Mononuclear cell (primary cell): Measurements from ENCODE around the gene RNASE11. TPM values are rescaled to one million over a fixed set of nuclear protein-coding genes. Genes with fewer than 3 reads are reported as not detected.
A peak's percentile ranks its signal among the peaks of the same experiment; 100 is the strongest.

Experiments used
- H3K27me3 ChIP-seq: 2 replicates; pipeline ENCODE4 v1.6.0; 2011; ENCODE audit warnings: low read length, control low read depth; ENCODE audit not compliant: insufficient read depth
- H3K4me1 ChIP-seq: 2 replicates; pipeline ENCODE4 v1.5.1; 2011; ENCODE audit warnings: mild to moderate bottlenecking, low read length, control low read depth; ENCODE audit not compliant: insufficient read depth
- H3K4me3 ChIP-seq: 2 replicates; pipeline ENCODE4 v1.5.1; 2011; ENCODE audit warnings: mild to moderate bottlenecking, low read length, moderate library complexity
- H3K9me3 ChIP-seq: 2 replicates; pipeline ENCODE4 v1.5.1; 2011; ENCODE audit warnings: low read depth, mild to moderate bottlenecking, control low read depth, low read length
- total RNA-seq: library from RNA; depleted of rRNA; stranded (reverse); fragments of >200 nt; gene quantifications from one replicate; pipeline ENCODE4 v1.2.3, GENCODE V29; 2012

RNASE11 gene
- not detected for total RNA-seq

DNA sequence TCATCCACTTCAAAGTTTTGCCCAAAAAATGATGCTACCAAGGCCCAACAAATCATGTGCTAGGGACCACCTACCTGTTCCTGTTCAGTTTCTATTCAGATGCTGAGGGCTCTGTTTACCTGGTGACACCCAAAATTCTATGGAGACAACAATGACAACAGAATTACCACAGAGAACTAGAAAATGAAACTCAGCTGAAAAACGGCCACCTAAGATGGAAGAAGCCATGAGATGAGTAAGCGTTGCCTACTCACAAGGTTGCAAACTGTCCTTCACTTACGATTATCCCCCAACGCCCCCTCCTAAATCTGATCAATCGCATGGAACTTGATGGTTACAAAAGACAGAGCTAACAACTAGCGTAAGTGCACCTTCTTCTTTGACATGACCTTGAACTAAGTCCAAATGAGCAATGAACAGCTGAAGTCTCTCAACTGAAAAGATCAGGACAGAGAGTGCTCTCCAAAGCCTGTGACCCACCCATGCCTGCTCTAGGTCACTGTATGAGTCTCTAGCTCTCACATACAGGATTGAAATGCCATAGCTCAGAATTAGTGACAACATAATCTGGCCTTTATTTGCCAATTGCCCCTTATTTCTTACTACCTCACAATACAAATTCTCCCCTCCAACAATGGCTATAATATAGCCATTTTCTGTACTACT is at the start of gene RNASE11:
Gene RNASE11 (minus strand): TSS at position 513 of the 666 bp plus-strand sequence.
- Histone ChIP-seq H3K4me3 (no peak within 1 kb of the TSS), H3K9me3 (no peaks in the 10 kb centered on the region), H3K4me1 (no peaks in the 10 kb centered on the region), H3K27me3 (peaks cover 6% of the 10 kb centered on the region)

- peak overlapping the region; percentile 30 for H3K4me3 ChIP-seq
- peaks cover 89% of the 10 kb centered on the region for H3K27me3 ChIP-seq
- no peaks in the 10 kb centered on the region for H3K9me3 ChIP-seq
- peaks cover 32% of the 10 kb centered on the region for H3K4me1 ChIP-seq
Observed at GRCh38 chr14:20632831-20633691, 45.3 kb upstream of the RNASE11 start.

DNA sequence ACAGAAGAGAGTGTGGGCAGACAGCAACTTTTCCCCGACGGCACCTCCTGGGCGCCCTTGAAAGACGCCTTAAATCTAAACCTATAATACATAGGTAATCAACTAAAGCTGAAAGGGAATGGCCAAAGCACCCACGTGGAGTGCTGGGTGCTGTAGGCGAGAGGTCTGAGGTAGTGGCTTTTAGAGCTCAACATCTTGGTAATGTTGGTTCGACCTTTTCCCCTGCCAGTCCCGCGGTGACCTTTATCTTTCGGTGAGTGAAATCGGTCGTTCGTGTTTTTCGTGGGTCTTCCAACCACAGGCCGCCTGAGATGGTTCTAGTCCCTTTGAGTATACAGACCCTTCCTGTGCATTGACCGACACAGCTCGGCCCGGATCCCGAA is 44.6 kb upstream of the RNASE11 start:
- peak overlapping the region; percentile 30 for H3K4me3 ChIP-seq
- no peaks in the 10 kb centered on the region for H3K9me3 ChIP-seq
- peaks cover 95% of the 10 kb centered on the region for H3K27me3 ChIP-seq
- H3K4me1 ChIP-seq = peaks cover 32% of the 10 kb centered on the region

- H3K27me3 ChIP-seq = peaks cover 95% of the 10 kb centered on the region
- H3K4me3 ChIP-seq = peak overlapping the region; percentile 17
- H3K4me1 ChIP-seq = peaks cover 32% of the 10 kb centered on the region
- H3K9me3 ChIP-seq = no peaks in the 10 kb centered on the region
Observed at GRCh38 chr14:20631880-20632389, 44.1 kb upstream of the RNASE11 start.

DNA sequence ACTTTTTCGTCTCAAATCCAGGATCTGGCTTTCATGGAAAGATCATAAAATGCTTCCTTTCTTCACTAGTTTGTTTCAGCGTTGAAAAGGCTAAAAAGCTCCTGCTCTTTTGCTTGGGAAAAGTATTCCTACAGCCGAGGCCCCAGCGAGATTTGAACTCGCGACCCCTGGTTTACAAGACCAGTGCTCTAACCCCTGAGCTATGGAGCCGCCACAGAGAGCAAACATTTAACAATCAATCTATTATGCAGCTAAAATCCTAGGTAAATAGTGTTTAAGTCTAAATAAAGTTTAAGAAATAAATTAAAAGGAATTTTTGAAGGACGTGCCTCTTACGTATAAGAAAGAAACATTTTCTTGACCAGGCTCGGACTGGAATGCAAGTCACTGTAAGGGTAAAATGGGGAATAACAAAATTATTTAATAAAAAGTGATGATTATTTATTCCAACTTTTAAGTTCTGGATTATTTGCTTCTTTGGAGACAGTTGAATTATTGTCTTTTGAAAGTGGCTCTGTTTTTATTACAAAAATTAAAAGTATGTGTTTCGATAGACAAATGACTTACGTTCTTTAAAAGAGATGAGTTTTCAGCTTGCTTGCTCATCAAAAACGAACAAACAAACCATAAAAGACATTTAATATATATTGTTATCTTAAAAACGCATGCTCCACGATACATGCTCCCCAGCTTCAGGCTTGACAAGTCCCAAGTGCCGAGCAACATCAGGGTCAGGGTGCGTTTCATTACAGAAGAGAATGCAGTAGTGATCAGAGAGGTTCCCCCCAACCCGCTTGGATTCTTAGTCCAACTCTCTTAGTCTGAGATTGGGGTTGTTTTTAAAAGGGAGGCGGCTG is 43.5 kb upstream of the RNASE11 start:
- Histone ChIP-seq H3K4me1 (peaks cover 37% of the 10 kb centered on the region), H3K4me3 (peak overlapping the region; percentile 17), H3K27me3 (peaks cover 95% of the 10 kb centered on the region), H3K9me3 (no peaks in the 10 kb centered on the region)

GRCh38 chr14:20630340-20631022 is 42.7 kb upstream of the RNASE11 start:
- peaks cover 95% of the 10 kb centered on the region for H3K27me3 ChIP-seq
- peaks cover 45% of the 10 kb centered on the region for H3K4me1 ChIP-seq
- peak overlapping the region; percentile 7 for H3K4me3 ChIP-seq
- no peaks in the 10 kb centered on the region for H3K9me3 ChIP-seq

DNA sequence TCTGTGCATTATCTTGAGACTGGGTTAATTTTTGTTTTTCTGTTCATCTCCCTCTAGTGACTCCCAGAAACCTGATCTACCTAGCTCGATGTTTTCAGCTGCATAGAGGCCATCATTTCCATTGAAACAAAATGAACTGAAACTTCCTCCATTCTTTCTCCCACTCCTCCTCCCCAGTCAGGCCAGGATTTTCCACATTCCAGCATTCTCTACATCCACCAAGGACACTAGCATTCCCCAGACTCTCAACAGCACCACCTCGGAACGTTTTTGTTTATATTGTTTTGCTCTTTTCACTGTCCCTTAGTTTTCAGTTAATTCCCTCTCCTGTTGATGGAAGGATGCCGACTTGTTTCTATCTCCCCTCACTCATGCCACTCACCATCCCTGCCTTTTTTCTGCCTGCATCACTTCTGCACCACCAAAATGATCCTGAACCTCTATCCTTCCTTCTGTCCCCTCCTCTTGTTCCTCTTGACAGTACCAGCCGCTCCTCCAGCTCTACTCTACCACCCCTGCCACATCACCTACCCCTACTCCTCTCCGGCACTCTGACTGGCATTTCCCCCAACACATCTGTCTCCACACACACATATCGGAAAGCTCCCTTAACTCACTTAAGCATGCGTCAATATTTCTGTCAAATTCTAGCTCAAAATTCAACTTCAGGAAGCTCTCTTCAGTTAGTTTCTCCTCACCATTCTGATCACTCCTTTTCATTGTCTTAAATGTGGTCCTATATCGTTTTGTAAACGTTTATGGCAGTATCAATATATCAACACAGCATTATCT is 40.5 kb upstream of the RNASE11 start:
- peaks cover 65% of the 10 kb centered on the region for H3K4me1 ChIP-seq
- no peak overlapping the region for H3K4me3 ChIP-seq
- peaks cover 84% of the 10 kb centered on the region for H3K27me3 ChIP-seq
- no peaks in the 10 kb centered on the region for H3K9me3 ChIP-seq

GRCh38 chr14:20627346-20628027 is 39.7 kb upstream of the RNASE11 start:
- H3K9me3 ChIP-seq = no peaks in the 10 kb centered on the region
- H3K4me1 ChIP-seq = peaks cover 65% of the 10 kb centered on the region
- H3K4me3 ChIP-seq = no peak overlapping the region
- H3K27me3 ChIP-seq = peaks cover 76% of the 10 kb centered on the region

DNA sequence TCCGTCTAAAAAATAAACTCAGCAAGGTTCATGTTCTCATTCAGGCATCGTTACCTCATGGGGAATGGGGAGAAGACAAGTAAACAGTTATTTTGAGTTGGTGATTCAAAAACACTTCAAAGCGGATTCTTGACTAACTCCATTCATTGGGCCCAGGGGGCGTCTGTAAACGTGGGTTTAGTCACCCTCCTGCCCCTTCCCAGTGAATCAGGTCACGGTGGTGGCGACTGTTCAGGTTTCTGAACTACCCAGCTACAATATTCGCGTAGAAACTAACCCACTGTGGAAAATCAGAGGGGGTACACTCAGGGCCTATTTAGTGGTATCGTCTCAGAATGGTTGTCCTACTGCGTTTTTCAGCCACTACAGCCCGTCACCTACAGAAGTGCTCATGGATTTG is 38.5 kb upstream of the RNASE11 start:
- H3K9me3 ChIP-seq = no peaks in the 10 kb centered on the region
- H3K27me3 ChIP-seq = peaks cover 65% of the 10 kb centered on the region
- no peak overlapping the region for H3K4me3 ChIP-seq
- H3K4me1 ChIP-seq = peaks cover 57% of the 10 kb centered on the region

GRCh38 chr14:20624495-20625070 is 36.8 kb upstream of the RNASE11 start:
- H3K4me3 ChIP-seq = peak overlapping the region; percentile 16
- peaks cover 46% of the 10 kb centered on the region for H3K4me1 ChIP-seq
- no peaks in the 10 kb centered on the region for H3K9me3 ChIP-seq
- H3K27me3 ChIP-seq = peaks cover 48% of the 10 kb centered on the region

DNA sequence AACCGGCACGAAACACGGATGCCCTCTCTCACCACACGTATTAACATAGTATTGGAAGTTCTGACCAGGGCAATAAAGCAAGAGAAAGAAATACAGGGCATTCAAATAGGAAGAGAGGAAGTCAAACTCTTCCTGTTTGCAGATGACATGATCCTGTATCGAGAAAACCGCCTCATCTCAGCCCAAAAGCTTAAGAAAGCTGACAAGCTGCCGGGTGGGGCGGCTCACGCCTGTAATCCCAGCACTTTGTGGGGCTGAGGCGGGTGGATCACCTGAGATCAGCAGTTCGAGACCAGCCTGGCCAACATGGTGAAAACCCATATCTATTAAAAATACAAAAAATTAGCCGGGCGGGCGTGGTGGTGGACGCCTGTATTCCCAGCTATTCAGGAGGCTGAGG is 36.0 kb upstream of the RNASE11 start:
- Histone ChIP-seq H3K27me3 (peaks cover 41% of the 10 kb centered on the region), H3K4me1 (peaks cover 46% of the 10 kb centered on the region), H3K9me3 (no peaks in the 10 kb centered on the region), H3K4me3 (no peak overlapping the region)

GRCh38 chr14:20622816-20623291 is 35.1 kb upstream of the RNASE11 start:
- no peaks in the 10 kb centered on the region for H3K9me3 ChIP-seq
- peaks cover 31% of the 10 kb centered on the region for H3K27me3 ChIP-seq
- H3K4me3 ChIP-seq = no peak overlapping the region
- peaks cover 46% of the 10 kb centered on the region for H3K4me1 ChIP-seq
